ENCODE results near the gene OR10H1.
"Not testable (repeated sequence)": the region's sequence is repeated elsewhere in the genome, so short reads cannot be mapped to it uniquely, and the experiment has no call there.

DNA sequence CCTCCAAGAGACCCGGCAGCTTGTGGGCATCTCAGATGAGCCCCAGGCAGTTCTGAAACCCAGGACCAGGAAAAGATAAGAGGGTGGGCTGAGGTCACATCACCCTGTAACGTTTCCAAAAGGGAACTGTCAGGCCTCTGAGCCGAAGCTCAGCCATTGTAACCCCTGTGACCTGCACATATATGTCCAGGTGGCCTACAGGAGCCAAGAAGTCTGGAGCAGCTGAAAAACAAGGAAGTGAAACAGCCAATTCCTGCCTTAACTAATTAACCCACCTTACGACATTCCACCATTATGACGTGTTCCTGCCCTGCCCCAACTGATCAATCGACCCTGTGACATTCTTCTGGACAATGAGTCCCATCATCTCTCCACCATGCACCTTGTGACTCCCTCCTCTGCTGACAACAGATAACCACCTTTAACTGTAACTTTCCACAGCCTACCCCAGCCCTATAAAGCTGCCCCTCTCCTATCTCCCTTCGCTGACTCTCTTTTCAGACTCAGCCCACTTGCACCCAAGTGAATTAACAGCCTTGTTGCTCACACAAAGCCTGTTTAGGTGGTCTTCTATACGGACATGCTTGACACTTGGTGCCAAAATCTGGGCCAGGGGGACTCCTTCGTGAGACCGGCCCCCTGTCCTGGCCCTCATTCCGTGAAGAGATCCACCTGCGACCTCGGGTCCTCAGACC is 13.3 kb upstream of the OR10H1 start:
- TF ChIP-seq, protein P1, sequence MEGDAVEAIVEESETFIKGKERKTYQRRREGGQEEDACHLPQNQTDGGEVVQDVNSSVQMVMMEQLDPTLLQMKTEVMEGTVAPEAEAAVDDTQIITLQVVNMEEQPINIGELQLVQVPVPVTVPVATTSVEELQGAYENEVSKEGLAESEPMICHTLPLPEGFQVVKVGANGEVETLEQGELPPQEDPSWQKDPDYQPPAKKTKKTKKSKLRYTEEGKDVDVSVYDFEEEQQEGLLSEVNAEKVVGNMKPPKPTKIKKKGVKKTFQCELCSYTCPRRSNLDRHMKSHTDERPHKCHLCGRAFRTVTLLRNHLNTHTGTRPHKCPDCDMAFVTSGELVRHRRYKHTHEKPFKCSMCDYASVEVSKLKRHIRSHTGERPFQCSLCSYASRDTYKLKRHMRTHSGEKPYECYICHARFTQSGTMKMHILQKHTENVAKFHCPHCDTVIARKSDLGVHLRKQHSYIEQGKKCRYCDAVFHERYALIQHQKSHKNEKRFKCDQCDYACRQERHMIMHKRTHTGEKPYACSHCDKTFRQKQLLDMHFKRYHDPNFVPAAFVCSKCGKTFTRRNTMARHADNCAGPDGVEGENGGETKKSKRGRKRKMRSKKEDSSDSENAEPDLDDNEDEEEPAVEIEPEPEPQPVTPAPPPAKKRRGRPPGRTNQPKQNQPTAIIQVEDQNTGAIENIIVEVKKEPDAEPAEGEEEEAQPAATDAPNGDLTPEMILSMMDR (IDR thresholded peaks at IDR 0.05) = not testable (repeated sequence)
- not testable (repeated sequence) for TF ChIP-seq POLR2A (IDR thresholded peaks at IDR 0.05)
